CD4-positive, CD25-positive, alpha-beta regulatory T cell (primary cell): ENCODE measurements around the gene TM4SF5. TPM values are rescaled to one million over a fixed set of nuclear protein-coding genes. Genes with fewer than 3 reads are reported as not detected.
"Not testable (repeated sequence)": the region's sequence is repeated elsewhere in the genome, so short reads cannot be mapped to it uniquely, and the experiment has no call there.

Experiments used
- ATAC-seq, 2 donors: fragments of 150-1000 bp; cut with Tn5 transposase; one replicate each; pipeline ENCODE4 v1.10.0; 2021; ENCODE audit warnings: low read depth in 2 of 2, moderate number of reproducible peaks in 2 of 2, moderate library complexity in 1 of 2
- DNase-seq, 3 donors: peaks; one replicate each; pipeline versions ENCODE4 v3.0.0 to v3.0.0-alpha.2; 2012 to 2022; ENCODE audit warnings: mixed read lengths in 1 of 3
- H3K27ac ChIP-seq: one replicate; pipeline ENCODE4 v1.7.0; 2013; ENCODE audit warnings: mild to moderate bottlenecking, low read length; ENCODE audit not compliant: insufficient read depth, poor library complexity, severe bottlenecking
- H3K27me3 ChIP-seq: one replicate; pipeline ENCODE4 v1.7.0; 2013; ENCODE audit warnings: low read length; ENCODE audit not compliant: control insufficient read depth, insufficient read depth
- H3K36me3 ChIP-seq: one replicate; pipeline ENCODE4 v1.7.0; 2013; ENCODE audit warnings: mild to moderate bottlenecking, low read length, moderate library complexity; ENCODE audit not compliant: control insufficient read depth, insufficient read depth
- H3K4me1 ChIP-seq: 2 replicates; pipeline ENCODE4 v1.7.0; 2013; ENCODE audit warnings: mild to moderate bottlenecking, low read length; ENCODE audit not compliant: insufficient read depth, control insufficient read depth, poor library complexity, severe bottlenecking
- H3K4me3 ChIP-seq: one replicate; pipeline ENCODE4 v1.7.0; 2013; ENCODE audit warnings: low read depth, mild to moderate bottlenecking, low read length, moderate library complexity
- H3K9me3 ChIP-seq, 2 experiments: 1 replicate in 1 of 2; 2 replicates in 1 of 2; pipeline ENCODE4 v1.7.0; 2013; ENCODE audit warnings: low read length in 2 of 2, mild to moderate bottlenecking in 1 of 2, moderate library complexity in 1 of 2; ENCODE audit not compliant: control insufficient read depth in 2 of 2
- H3K27ac Mint-ChIP-seq, 3 donors: one replicate each; pipeline ENCODE4 v1.8.0; 2020 to 2022; ENCODE audit warnings: mild to moderate bottlenecking in 3 of 3, mixed read lengths in 3 of 3, moderate library complexity in 2 of 3
- H3K27me3 Mint-ChIP-seq: one replicate; pipeline ENCODE4 v1.8.0; 2022; ENCODE audit warnings: mild to moderate bottlenecking, mixed read lengths
- H3K36me3 Mint-ChIP-seq: one replicate; pipeline ENCODE4 v1.8.0; 2020; ENCODE audit warnings: mixed read lengths
- H3K4me1 Mint-ChIP-seq, 4 donors: one replicate each; pipeline ENCODE4 v1.8.0; 2020 to 2022; ENCODE audit warnings: mixed read lengths in 4 of 4, mild to moderate bottlenecking in 1 of 4
- H3K4me3 Mint-ChIP-seq, 4 donors: one replicate each; pipeline ENCODE4 v1.8.0; 2020 to 2022; ENCODE audit warnings: mild to moderate bottlenecking in 4 of 4, mixed read lengths in 4 of 4, moderate library complexity in 3 of 4
- H3K9me3 Mint-ChIP-seq, 7 donors: one replicate each; pipeline ENCODE4 v1.8.0; 2020 to 2022; ENCODE audit warnings: mixed read lengths in 7 of 7, mild to moderate bottlenecking in 3 of 7, moderate library complexity in 2 of 7
- polyA plus RNA-seq, 4 donors: library from polyadenylated mRNA; unstranded; fragments of 300-500 nt; fragmentation: Illumina TruSeq; gene quantifications; one replicate each; pipeline ENCODE4 v1.2.3, GENCODE V29; 2021
- total RNA-seq: library from RNA; stranded (reverse); gene quantifications from one replicate; pipeline ENCODE4 v1.2.3, GENCODE V29; 2022

Gene TM4SF5
- total and polyA plus RNA-seq, 5 donors from 2014 or later: not detected

DNA sequence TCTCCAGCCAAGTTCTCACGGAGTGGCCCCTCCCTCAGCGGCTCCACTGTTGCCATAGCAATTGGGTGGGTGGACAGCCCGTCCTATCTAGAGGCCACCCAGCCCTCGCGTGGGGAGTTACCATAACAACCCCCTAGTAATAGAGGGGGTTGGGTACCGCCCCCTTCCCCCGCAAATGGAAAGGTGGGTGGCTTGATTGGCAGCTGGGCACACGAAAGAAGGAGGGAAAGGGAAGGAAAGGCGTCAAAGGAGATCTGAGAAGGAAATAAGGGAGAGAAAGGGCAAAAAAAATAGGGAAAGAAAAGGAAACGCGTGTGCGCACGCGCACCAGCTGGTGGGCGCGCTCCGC is 61.1 kb downstream of the TM4SF5 start:
- H3K4me1 Mint-ChIP-seq: peaks cover 23 to 37% (median 31%) of the 10 kb centered on the region in 4 donors
- peak overlapping the region; percentile 78 for H3K4me3 ChIP-seq
- ATAC-seq: not testable (repeated sequence)

More for the DNA sequence above, 61.1 kb downstream of the TM4SF5 start:
- DNase-seq, H3K27me3 ChIP-seq, H3K36me3 ChIP-seq, H3K9me3 ChIP-seq, H3K9me3 Mint-ChIP-seq: not testable (repeated sequence)
- H3K4me3 Mint-ChIP-seq: peak overlapping the region; percentile 89 to 98 (median 95)
- peaks cover 33% of the 10 kb centered on the region for H3K4me1 ChIP-seq
- peaks cover 11% of the 10 kb centered on the region for H3K27me3 Mint-ChIP-seq
- peak overlapping the region; percentile 88 for H3K27ac ChIP-seq
- H3K27ac Mint-ChIP-seq: peak overlapping the region; percentile 89 to 96 (median 90)
- peaks cover 11% of the 10 kb centered on the region for H3K36me3 Mint-ChIP-seq

Other genes starting within 250 kb of the TM4SF5 start
- 59.3 TPM for gene MYBBP1A, start 216.5 kb upstream of the TM4SF5 start, total RNA-seq
- gene MYBBP1A, start 216.5 kb upstream of the TM4SF5 start, polyA plus RNA-seq: 10 to 100 TPM in 2 of 4 donors, 1 to 10 TPM in 2; 7.7 to 13.6 (median 10.7) TPM
- gene GGT6, start 211.3 kb upstream of the TM4SF5 start, total RNA-seq: not detected
- gene GGT6, start 211.3 kb upstream of the TM4SF5 start, polyA plus RNA-seq: not detected
- gene SMTNL2, start 187.4 kb upstream of the TM4SF5 start, total RNA-seq: not detected
- gene SMTNL2, start 187.4 kb upstream of the TM4SF5 start, polyA plus RNA-seq: not detected
- not detected for gene ALOX15, start 130.2 kb upstream of the TM4SF5 start, total RNA-seq
- not detected for gene ALOX15, start 130.2 kb upstream of the TM4SF5 start, polyA plus RNA-seq
- 51.9 TPM for gene PELP1, start 67.7 kb upstream of the TM4SF5 start, total RNA-seq
- 1 to 10 TPM; 6.2 to 8.6 (median 7.8) TPM for gene PELP1, start 67.7 kb upstream of the TM4SF5 start, polyA plus RNA-seq
- gene ARRB2, start 61.3 kb upstream of the TM4SF5 start, total RNA-seq: 197 TPM
- gene ARRB2, start 61.3 kb upstream of the TM4SF5 start, polyA plus RNA-seq: 10 to 100 TPM; 22.4 to 37.5 (median 28.9) TPM
- 9.3 TPM for gene MED11, start 40.5 kb upstream of the TM4SF5 start, total RNA-seq
- 10 to 100 TPM; 40.0 to 46.8 (median 43.9) TPM for gene MED11, start 40.5 kb upstream of the TM4SF5 start, polyA plus RNA-seq
- 1.0 TPM for gene ZMYND15, start 32.1 kb upstream of the TM4SF5 start, total RNA-seq
- gene ZMYND15, start 32.1 kb upstream of the TM4SF5 start, polyA plus RNA-seq: not detected
- gene CXCL16, start 32.0 kb upstream of the TM4SF5 start, total RNA-seq: 7.3 TPM
- gene CXCL16, start 32.0 kb upstream of the TM4SF5 start, polyA plus RNA-seq: under 1 TPM in 3 of 4 donors, not detected in 1; 0.41 to 0.79 (median 0.45) TPM
- gene VMO1, start 14.5 kb downstream of the TM4SF5 start, total RNA-seq: not detected
- under 1 TPM in 1 of 4 donors, not detected in 3; 0.71 TPM for gene VMO1, start 14.5 kb downstream of the TM4SF5 start, polyA plus RNA-seq
- gene GLTPD2, start 17.1 kb downstream of the TM4SF5 start, total RNA-seq: 0.39 TPM
- under 1 TPM in 1 of 4 donors, not detected in 3; 0.43 TPM for gene GLTPD2, start 17.1 kb downstream of the TM4SF5 start, polyA plus RNA-seq
- 64.7 TPM for gene PSMB6, start 24.3 kb downstream of the TM4SF5 start, total RNA-seq
- gene PSMB6, start 24.3 kb downstream of the TM4SF5 start, polyA plus RNA-seq: 100 to 1,000 TPM; 281 to 354 (median 319) TPM
- 36.4 TPM for gene PLD2, start 35.3 kb downstream of the TM4SF5 start, total RNA-seq
- gene PLD2, start 35.3 kb downstream of the TM4SF5 start, polyA plus RNA-seq: 1 to 10 TPM; 1.6 to 4.7 (median 1.9) TPM
- gene MINK1, start 61.5 kb downstream of the TM4SF5 start, total RNA-seq: 235 TPM
- 10 to 100 TPM in 3 of 4 donors, 1 to 10 TPM in 1; 9.4 to 13.4 (median 11.6) TPM for gene MINK1, start 61.5 kb downstream of the TM4SF5 start, polyA plus RNA-seq
- gene C17orf107, start 127.7 kb downstream of the TM4SF5 start, total RNA-seq: 45.6 TPM
- gene C17orf107, start 127.7 kb downstream of the TM4SF5 start, polyA plus RNA-seq: 1 to 10 TPM; 1.1 to 1.5 (median 1.3) TPM
- gene CHRNE, start 131.2 kb downstream of the TM4SF5 start, total RNA-seq: 3.8 TPM
- gene CHRNE, start 131.2 kb downstream of the TM4SF5 start, polyA plus RNA-seq: under 1 TPM in 2 of 4 donors, not detected in 2; 0.15 to 0.25 TPM
- gene GP1BA, start 160.4 kb downstream of the TM4SF5 start, total RNA-seq: 1.9 TPM
- gene GP1BA, start 160.4 kb downstream of the TM4SF5 start, polyA plus RNA-seq: under 1 TPM in 2 of 4 donors, not detected in 2; 0.07 to 0.22 TPM
- gene SLC25A11, start 168.2 kb downstream of the TM4SF5 start, total RNA-seq: 22.6 TPM
- gene SLC25A11, start 168.2 kb downstream of the TM4SF5 start, polyA plus RNA-seq: 10 to 100 TPM; 69.3 to 78.4 (median 74.4) TPM
- gene RNF167, start 168.4 kb downstream of the TM4SF5 start, total RNA-seq: 105 TPM
- 10 to 100 TPM; 31.5 to 58.2 (median 45.9) TPM for gene RNF167, start 168.4 kb downstream of the TM4SF5 start, polyA plus RNA-seq
- gene PFN1, start 176.6 kb downstream of the TM4SF5 start, total RNA-seq: 865 TPM
- gene PFN1, start 176.6 kb downstream of the TM4SF5 start, polyA plus RNA-seq: 1,000 to 10,000 TPM; 2,018 to 2,804 (median 2,386) TPM
- gene ENO3, start 179.2 kb downstream of the TM4SF5 start, total RNA-seq: 11.7 TPM
- 1 to 10 TPM in 1 of 4 donors, under 1 TPM in 3; 0.29 to 1.6 (median 0.41) TPM for gene ENO3, start 179.2 kb downstream of the TM4SF5 start, polyA plus RNA-seq
- gene SPAG7, start 195.9 kb downstream of the TM4SF5 start, total RNA-seq: 52.5 TPM
- gene SPAG7, start 195.9 kb downstream of the TM4SF5 start, polyA plus RNA-seq: 100 to 1,000 TPM in 3 of 4 donors, 10 to 100 TPM in 1; 97.9 to 130 (median 106) TPM
- gene CAMTA2, start 215.8 kb downstream of the TM4SF5 start, total RNA-seq: 69.8 TPM
- 1 to 10 TPM; 4.7 to 7.9 (median 6.0) TPM for gene CAMTA2, start 215.8 kb downstream of the TM4SF5 start, polyA plus RNA-seq
- not detected for gene INCA1, start 225.6 kb downstream of the TM4SF5 start, total RNA-seq
- gene INCA1, start 225.6 kb downstream of the TM4SF5 start, polyA plus RNA-seq: under 1 TPM in 1 of 4 donors, not detected in 3; 0.99 TPM
- gene KIF1C, start 226.1 kb downstream of the TM4SF5 start, total RNA-seq: 22.9 TPM
- gene KIF1C, start 226.1 kb downstream of the TM4SF5 start, polyA plus RNA-seq: 1 to 10 TPM; 2.6 to 4.6 (median 3.8) TPM